ENCODE measurements around the gene KNDC1. TPM values are rescaled to one million over a fixed set of nuclear protein-coding genes. Genes with fewer than 3 reads are reported as not detected.

Gene KNDC1
- total RNA-seq, 1 donor from 2014 or later = 0.55 TPM

DNA sequence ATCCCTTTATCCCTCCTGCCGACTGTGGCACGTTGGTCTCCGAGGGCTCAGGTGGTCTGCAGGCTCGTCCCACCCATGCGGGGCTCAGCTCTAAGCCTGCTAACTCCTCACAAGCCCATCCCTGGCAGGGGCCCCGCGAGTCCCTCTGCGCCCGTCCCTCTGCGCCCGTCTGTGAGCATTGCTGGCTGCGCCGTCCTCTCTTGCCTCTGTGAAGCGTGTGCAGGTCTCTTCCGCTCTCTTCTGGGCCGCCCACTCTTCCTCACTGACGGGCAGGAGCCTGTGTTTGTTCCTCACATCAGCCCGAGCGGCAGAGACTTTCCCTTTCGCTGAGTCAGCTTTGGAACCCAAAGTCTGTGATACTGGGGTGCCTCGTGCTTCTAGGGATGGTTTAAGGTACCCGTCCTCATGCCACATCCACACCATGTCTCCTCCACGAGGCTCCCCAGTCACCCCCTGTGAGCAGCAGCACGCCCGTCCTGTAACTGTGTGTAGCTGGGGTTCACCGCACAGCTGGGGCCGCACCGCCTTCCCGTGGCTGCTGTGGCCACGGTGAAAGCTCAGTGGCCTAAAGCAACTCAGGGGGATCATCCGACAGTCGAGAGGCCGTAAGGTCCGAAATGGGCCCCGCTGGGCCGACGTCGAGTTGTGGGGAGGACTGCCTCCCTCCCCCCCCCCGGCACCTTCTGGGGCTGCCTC is 36.8 kb upstream of the KNDC1 start:
- no peak overlapping the region for H3K27ac Mint-ChIP-seq (ENCODE audit: unreplicated experiment)
- no peaks in the 10 kb centered on the region for H3K4me1 Mint-ChIP-seq (ENCODE audit: low read depth)
- H3K9me3 Mint-ChIP-seq (ENCODE audit: low read depth) = peaks cover 15% of the 10 kb centered on the region

DNA sequence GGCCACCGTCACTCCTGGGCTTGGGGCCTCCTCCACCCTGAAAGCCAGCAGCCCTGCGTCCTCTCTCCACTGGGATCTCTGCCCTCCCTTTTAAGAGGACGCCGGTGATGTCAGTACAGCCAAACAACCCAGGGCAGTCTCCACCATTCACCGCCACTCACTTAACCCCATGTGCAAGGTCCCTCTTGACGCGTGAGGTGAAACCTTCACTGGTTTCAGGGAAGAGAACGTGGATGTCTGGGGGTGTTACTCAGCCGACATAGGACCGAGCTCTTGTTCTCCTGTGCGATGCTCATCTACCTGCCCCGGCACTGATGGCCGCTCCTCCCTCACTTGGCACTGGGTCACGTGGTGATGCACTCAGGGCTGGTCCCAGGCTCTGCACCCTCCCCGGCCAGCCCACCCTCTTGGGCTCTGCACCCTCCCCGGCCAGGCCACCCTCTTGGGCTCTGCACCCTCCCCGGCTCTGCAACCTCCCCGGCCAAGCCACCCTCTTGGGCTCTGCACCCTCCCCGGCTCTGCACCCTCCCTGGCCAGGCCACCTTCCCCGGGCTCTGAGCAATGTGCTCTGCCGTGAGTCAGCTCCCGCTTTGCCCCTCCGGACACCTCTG is 36.2 kb upstream of the KNDC1 start:
- H3K4me3 Mint-ChIP-seq (ENCODE audit: unreplicated experiment) = no peak overlapping the region
- no peak overlapping the region for H3K27ac Mint-ChIP-seq (ENCODE audit: unreplicated experiment)
- H3K9me3 Mint-ChIP-seq (ENCODE audit: low read depth) = peaks cover 10% of the 10 kb centered on the region
- H3K27me3 Mint-ChIP-seq (ENCODE audit: low read depth) = peaks cover 17% of the 10 kb centered on the region
- TF ChIP-seq, protein P1, sequence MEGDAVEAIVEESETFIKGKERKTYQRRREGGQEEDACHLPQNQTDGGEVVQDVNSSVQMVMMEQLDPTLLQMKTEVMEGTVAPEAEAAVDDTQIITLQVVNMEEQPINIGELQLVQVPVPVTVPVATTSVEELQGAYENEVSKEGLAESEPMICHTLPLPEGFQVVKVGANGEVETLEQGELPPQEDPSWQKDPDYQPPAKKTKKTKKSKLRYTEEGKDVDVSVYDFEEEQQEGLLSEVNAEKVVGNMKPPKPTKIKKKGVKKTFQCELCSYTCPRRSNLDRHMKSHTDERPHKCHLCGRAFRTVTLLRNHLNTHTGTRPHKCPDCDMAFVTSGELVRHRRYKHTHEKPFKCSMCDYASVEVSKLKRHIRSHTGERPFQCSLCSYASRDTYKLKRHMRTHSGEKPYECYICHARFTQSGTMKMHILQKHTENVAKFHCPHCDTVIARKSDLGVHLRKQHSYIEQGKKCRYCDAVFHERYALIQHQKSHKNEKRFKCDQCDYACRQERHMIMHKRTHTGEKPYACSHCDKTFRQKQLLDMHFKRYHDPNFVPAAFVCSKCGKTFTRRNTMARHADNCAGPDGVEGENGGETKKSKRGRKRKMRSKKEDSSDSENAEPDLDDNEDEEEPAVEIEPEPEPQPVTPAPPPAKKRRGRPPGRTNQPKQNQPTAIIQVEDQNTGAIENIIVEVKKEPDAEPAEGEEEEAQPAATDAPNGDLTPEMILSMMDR (IDR thresholded peaks at IDR 0.05) = no peak
- DNase-seq (ENCODE audit: low spot score) = peak; percentile 77
- no peaks in the 10 kb centered on the region for H3K4me1 Mint-ChIP-seq (ENCODE audit: low read depth)
- peaks cover under 1% of the 10 kb centered on the region for H3K36me3 Mint-ChIP-seq (ENCODE audit: low read depth)

More for the DNA sequence above, 36.8 kb upstream of the KNDC1 start:
- Mint-ChIP-seq H3K27me3 (ENCODE audit: low read depth) (peaks cover 19% of the 10 kb centered on the region), H3K36me3 (ENCODE audit: low read depth) (peaks cover 4% of the 10 kb centered on the region), H3K4me3 (ENCODE audit: unreplicated experiment) (no peak overlapping the region)
- peak; percentile 81 for DNase-seq (ENCODE audit: low spot score)
- TF ChIP-seq, protein P1 (IDR thresholded peaks at IDR 0.05) = no peak

DNA sequence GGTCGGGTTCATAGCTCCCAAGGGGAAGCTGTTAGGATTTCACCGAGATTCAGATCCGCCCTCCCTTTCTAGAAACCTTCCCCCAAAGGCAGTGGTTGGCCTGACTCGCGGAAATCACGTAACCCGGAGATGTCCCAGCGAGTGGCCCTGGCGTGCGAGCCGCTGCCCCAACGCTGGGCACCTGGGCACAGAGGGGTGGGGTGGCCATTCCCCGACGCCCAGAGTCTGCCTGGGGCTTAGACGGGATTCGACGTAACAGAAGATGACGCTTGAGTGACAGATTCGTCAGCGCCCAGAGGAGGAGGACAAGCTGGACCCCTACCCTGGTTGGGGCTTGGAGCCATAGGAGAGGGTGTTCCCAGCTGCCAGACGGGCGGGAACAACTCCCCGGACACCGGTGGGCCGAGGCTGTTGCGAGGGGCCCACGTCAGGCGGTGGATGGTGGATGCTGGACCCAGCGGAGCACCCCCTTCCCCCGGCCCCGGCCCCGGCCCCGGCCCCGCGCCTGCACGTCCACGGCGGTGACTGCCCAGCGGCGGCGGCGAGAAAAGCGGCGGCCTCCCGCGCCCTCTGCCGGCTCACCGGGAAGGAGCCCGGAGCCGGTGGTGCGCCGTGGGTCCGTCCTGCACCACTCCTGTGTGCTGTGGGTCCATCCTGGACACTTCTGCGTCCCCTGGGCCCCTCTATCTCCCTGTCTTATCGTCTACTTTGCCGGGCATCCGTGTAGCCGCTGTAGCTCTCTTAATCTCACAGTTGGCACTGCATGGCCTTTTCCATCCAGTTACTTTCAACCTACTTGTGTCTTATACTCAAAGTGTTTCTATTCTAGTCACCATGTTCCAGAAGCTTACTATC is 35.4 kb upstream of the KNDC1 start:
- Mint-ChIP-seq H3K27me3 (ENCODE audit: low read depth) (peaks cover 17% of the 10 kb centered on the region), H3K4me1 (ENCODE audit: low read depth) (no peaks in the 10 kb centered on the region), H3K9me3 (ENCODE audit: low read depth) (peaks cover 4% of the 10 kb centered on the region), H3K4me3 (ENCODE audit: unreplicated experiment) (no peak overlapping the region), H3K36me3 (ENCODE audit: low read depth) (no peaks in the 10 kb centered on the region), H3K27ac (ENCODE audit: unreplicated experiment) (no peak overlapping the region)
- DNase-seq (ENCODE audit: low spot score) = peak; percentile 76
- TF ChIP-seq, protein P1 (IDR thresholded peaks at IDR 0.05) = peak; percentile 87

DNA sequence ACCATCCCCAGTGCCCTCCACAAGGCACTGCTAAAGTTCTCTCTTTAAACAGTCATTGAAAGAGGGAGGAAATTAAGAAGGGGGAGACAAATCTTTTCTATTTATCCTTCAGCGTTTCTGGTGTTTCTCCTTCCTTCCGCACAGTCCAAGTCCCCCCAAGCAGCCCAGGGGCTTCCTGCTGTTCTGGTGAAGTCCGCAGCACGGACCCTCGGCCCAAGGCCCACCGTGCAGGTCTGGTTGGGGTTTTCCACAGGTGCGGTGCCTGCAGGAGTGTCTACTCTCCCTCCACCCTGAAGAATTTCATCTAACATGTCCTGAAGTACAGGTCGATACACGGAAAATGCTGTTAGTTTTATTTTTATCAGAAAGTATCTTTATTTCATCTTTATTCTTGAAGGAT is 34.1 kb upstream of the KNDC1 start:
- Mint-ChIP-seq H3K27ac (ENCODE audit: unreplicated experiment) (no peak overlapping the region), H3K4me3 (ENCODE audit: unreplicated experiment) (no peak overlapping the region), H3K27me3 (ENCODE audit: low read depth) (peaks cover 15% of the 10 kb centered on the region), H3K9me3 (ENCODE audit: low read depth) (no peaks in the 10 kb centered on the region), H3K4me1 (ENCODE audit: low read depth) (no peaks in the 10 kb centered on the region), H3K36me3 (ENCODE audit: low read depth) (no peaks in the 10 kb centered on the region)
- peak; percentile 65 for DNase-seq (ENCODE audit: low spot score)
- TF ChIP-seq, protein P1 (IDR thresholded peaks at IDR 0.05) = no peak

Data from chondrocyte (in vitro differentiated cells).